Measurements from ENCODE around the gene ABLIM1. TPM values are rescaled to one million over a fixed set of nuclear protein-coding genes. Genes with fewer than 3 reads are reported as not detected.

The ABLIM1 gene
- total RNA-seq, 4 donors from 2014 or later, result 193 to 248 (median 208) TPM

DNA sequence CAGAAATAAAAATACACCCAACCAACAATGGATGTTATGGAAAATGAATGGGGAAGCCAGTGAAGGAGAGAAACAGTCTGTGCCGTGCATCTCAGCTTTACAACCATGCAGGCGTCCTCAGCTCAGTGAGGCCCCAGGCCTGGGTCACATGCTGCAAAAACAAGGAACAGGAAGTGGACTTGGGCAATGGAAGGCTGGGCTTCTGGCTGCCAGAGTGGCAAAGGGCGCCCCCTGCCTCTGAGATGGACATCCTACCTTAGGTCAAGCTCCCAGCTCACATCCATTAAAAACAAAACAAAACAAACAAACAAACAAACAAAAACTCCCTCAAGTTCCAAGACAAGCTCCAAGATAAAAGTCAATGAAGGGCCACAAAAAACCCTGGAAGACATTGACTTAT lies 199.1 kb downstream of the ABLIM1 start:
- TF ChIP-seq, protein P1, sequence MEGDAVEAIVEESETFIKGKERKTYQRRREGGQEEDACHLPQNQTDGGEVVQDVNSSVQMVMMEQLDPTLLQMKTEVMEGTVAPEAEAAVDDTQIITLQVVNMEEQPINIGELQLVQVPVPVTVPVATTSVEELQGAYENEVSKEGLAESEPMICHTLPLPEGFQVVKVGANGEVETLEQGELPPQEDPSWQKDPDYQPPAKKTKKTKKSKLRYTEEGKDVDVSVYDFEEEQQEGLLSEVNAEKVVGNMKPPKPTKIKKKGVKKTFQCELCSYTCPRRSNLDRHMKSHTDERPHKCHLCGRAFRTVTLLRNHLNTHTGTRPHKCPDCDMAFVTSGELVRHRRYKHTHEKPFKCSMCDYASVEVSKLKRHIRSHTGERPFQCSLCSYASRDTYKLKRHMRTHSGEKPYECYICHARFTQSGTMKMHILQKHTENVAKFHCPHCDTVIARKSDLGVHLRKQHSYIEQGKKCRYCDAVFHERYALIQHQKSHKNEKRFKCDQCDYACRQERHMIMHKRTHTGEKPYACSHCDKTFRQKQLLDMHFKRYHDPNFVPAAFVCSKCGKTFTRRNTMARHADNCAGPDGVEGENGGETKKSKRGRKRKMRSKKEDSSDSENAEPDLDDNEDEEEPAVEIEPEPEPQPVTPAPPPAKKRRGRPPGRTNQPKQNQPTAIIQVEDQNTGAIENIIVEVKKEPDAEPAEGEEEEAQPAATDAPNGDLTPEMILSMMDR (IDR thresholded peaks at IDR 0.05; ENCODE audit: low read depth), result no peak

DNA sequence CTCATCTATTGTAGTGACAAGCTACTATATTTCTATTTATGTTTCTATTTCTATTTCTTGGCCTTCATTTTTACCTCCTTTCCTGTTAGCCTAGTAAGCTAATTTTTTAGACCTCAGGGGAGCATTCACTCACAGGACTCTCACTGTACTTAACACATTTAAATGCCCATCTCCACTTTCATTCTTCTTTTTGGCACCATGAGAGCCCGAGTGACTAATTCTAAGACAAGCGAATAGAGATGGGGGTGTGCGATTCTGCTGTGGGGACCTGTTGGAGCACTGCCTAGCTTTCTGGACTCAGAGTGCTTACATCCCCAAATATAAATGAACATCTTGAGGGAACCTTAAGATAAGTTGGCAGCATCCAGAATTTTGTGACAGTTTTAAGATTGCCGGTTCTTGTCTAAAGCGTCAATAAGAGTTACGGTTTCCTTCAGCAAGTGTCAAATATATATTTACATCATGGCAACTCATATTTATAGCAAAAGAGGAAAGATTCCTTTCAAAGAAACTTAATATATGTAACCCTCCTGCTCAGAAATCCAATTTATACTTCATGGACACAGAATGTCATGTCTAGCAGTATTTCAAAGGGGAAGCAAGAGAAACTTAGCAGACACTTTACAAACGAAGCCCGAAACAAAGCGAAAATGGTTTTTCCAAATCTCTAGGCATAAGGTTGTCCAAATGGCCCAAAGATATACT lies 199.7 kb downstream of the ABLIM1 start:
- TF ChIP-seq, protein P1 (IDR thresholded peaks at IDR 0.05; ENCODE audit: low read depth), result no peak

DNA sequence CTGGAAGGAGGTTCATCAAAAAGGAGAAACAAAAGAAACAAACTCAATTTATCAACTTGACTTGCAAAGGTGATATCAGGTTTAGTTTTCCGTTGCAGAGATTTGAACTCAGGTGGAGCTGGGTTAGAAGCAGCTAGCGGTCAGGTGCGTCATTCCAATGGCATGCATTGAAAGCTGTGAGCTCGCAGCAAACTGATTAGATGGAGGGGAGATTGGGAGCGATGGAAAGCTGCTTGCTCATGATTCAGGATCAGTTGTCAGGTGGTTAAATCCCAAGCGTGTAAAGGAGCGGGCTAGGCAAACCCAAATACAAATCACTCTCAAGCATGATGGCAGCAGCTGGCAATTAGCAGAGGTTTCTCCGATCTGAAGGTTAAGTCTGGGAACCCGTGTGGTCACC lies 204.5 kb downstream of the ABLIM1 start:
- TF ChIP-seq, protein P1 (IDR thresholded peaks at IDR 0.05; ENCODE audit: low read depth), result no peak

DNA sequence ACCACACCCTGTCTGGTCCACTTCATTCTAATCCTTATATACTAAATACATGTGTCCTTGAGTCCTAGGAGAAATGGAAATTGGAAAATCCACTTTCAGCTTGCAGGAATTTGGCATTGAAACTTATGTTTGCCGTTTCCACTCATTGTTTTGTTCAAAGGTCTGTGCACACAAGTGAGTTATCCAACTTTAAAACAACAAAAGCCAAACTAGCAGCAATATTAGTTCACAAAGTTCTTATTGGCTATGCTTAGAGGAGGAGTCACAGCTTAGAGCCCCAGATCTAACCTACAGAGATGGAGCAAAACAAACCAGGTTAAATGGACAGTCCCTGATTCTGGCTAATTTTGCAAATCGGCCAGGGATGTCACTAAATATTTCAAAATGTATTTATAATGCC lies 209.2 kb downstream of the ABLIM1 start:
- TF ChIP-seq, protein P1 (IDR thresholded peaks at IDR 0.05; ENCODE audit: low read depth), result no peak

DNA sequence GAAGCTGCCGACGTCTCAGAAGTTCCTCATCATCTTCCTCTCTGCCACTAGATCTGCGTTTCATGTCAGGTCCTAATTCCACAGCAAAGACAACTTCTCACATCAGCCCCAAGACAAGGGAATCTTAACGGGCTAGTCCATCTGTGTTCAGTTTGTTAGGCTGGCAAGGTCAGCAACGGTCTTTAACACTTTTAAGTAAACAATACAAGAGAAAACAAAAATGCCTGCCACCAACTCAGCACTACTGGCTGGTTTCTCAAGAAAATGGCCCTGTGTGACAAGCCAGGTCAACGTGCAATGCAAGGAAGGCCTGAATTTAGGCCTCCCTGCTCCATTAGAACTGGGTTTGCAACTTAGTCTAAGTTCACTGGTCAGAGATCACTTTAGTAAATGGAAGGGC lies 212.7 kb downstream of the ABLIM1 start:
- TF ChIP-seq, protein P1 (IDR thresholded peaks at IDR 0.05; ENCODE audit: low read depth), result no peak

DNA sequence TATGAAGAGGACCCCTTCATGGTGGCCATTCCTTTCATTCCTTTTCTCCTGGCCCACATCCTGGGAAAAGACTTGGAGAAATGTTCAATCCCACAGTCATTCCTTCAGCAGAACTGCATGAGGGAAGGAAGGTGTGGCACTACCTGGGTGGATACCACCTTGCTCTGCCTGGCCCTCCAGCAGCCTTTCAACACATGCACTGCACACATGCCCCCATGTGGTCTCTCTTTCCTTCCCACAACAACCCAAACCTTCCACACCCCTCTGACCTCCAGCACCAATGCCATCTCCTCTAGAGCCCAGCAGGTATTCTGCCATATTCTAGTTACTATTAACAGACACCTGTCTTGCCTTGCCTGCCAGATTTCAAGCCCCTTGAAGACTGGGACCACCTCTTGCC lies 213.3 kb downstream of the ABLIM1 start:
- TF ChIP-seq, protein P1 (IDR thresholded peaks at IDR 0.05; ENCODE audit: low read depth), result no peak

DNA sequence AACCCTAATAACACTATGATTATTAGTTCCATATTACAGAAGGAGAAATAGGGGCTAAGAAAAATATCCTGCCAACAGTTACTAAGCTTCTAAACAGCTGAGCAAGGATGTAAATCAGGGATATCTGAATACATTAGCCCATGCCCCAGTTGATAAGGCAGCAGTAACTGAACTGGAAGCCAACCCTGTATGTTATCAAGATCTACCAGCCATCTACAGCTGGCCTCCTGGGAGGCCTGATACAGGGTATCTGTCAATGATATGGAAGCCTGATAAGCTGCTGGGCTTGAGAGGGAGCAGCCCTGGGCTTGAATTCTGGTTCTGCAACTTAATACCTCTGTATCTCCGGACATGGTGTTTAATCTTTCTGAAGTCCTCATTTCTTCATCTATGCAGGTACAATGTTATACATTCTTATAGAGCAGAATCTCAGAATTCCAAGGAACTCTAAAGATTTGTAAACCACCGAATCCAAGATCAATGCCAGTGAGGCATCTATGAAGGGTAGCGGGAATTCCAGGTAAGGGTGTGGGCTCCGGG lies 215.9 kb downstream of the ABLIM1 start:
- TF ChIP-seq, protein P1 (IDR thresholded peaks at IDR 0.05; ENCODE audit: low read depth), result no peak

Data from subcutaneous adipose tissue (tissue), 4 donors.